ENCODE data around the gene CCM2. TPM values are rescaled to one million over a fixed set of nuclear protein-coding genes. Genes with fewer than 3 reads are reported as not detected.

CCM2 gene
- total and polyA plus RNA-seq, 2 of the 8 experiments (the other 6 are each of a cell fraction or from before 2014, with no cell fraction given), result 31.6 to 41.2 TPM

- no peak for TF ChIP-seq POLR2A (IDR thresholded peaks at IDR 0.05; ENCODE audit: control extremely low read depth in 1 of 2, low read depth in 2 of 2, low read length in 2 of 2)
- TF ChIP-seq, protein P1, sequence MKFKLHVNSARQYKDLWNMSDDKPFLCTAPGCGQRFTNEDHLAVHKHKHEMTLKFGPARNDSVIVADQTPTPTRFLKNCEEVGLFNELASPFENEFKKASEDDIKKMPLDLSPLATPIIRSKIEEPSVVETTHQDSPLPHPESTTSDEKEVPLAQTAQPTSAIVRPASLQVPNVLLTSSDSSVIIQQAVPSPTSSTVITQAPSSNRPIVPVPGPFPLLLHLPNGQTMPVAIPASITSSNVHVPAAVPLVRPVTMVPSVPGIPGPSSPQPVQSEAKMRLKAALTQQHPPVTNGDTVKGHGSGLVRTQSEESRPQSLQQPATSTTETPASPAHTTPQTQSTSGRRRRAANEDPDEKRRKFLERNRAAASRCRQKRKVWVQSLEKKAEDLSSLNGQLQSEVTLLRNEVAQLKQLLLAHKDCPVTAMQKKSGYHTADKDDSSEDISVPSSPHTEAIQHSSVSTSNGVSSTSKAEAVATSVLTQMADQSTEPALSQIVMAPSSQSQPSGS (IDR thresholded peaks at IDR 0.05; ENCODE audit: low read length), result no peak
These were observed 57.9 kb downstream of the CCM2 start (continued) for GRCh38 chr7:45057878-45058277.

Measured in H1 (cell line).